ENCODE results near the gene CSF1.

The CSF1 gene

GRCh38 chr1:109883248-109883955 is 27.2 kb upstream of the CSF1 start:
- H3K79me2 ChIP-seq: no peaks in the 10 kb centered on the region
- H3K4me2 ChIP-seq (ENCODE audit: low read length): no peak overlapping the region
- no peaks in the 10 kb centered on the region for H3K36me3 ChIP-seq (ENCODE audit: control insufficient read depth, insufficient read depth, low read length)
- no peak overlapping the region for H2AFZ ChIP-seq
- no peak overlapping the region for H3K27ac ChIP-seq
- no peaks in the 10 kb centered on the region for H3K4me1 ChIP-seq
- H3K9ac ChIP-seq: no peak overlapping the region
- H3K27me3 ChIP-seq (ENCODE audit: control insufficient read depth, insufficient read depth, low read length): no peaks in the 10 kb centered on the region
- no peak for TF ChIP-seq CTCF (IDR thresholded peaks at IDR 0.05)
- no peaks in the 10 kb centered on the region for H3K9me3 ChIP-seq (ENCODE audit: control insufficient read depth, low read length)
- H3K4me3 ChIP-seq (ENCODE audit: low read depth, low read length): no peak overlapping the region

GRCh38 chr1:109884242-109884891 is 26.3 kb upstream of the CSF1 start:
- no peak for TF ChIP-seq CTCF (IDR thresholded peaks at IDR 0.05)
- H2AFZ ChIP-seq: no peak overlapping the region
- H3K27me3 ChIP-seq (ENCODE audit: control insufficient read depth, insufficient read depth, low read length): no peaks in the 10 kb centered on the region
- H3K9ac ChIP-seq: no peak overlapping the region
- H3K79me2 ChIP-seq: no peaks in the 10 kb centered on the region
- H3K4me3 ChIP-seq (ENCODE audit: low read depth, low read length): no peak overlapping the region
- no peaks in the 10 kb centered on the region for H3K4me1 ChIP-seq
- H3K36me3 ChIP-seq (ENCODE audit: control insufficient read depth, insufficient read depth, low read length): no peaks in the 10 kb centered on the region
- H3K9me3 ChIP-seq (ENCODE audit: control insufficient read depth, low read length): no peaks in the 10 kb centered on the region
- H3K4me2 ChIP-seq (ENCODE audit: low read length): no peak overlapping the region
- no peak overlapping the region for H3K27ac ChIP-seq

- H3K27ac ChIP-seq: no peak overlapping the region
- TF ChIP-seq CTCF (IDR thresholded peaks at IDR 0.05): no peak
These were observed 25.1 kb upstream of the CSF1 start for GRCh38 chr1:109885589-109885988.

GRCh38 chr1:109886827-109887226 is 23.8 kb upstream of the CSF1 start:
- no peaks in the 10 kb centered on the region for H3K79me2 ChIP-seq
- no peak overlapping the region for H3K4me2 ChIP-seq (ENCODE audit: low read length)
- H3K9ac ChIP-seq: no peak overlapping the region
- H3K4me3 ChIP-seq (ENCODE audit: low read depth, low read length): no peak overlapping the region
- no peak overlapping the region for H3K27ac ChIP-seq
- TF ChIP-seq CTCF (IDR thresholded peaks at IDR 0.05): no peak
- H3K4me1 ChIP-seq: no peaks in the 10 kb centered on the region
- H3K9me3 ChIP-seq (ENCODE audit: control insufficient read depth, low read length): no peaks in the 10 kb centered on the region
- H3K27me3 ChIP-seq (ENCODE audit: control insufficient read depth, insufficient read depth, low read length): no peaks in the 10 kb centered on the region
- no peaks in the 10 kb centered on the region for H3K36me3 ChIP-seq (ENCODE audit: control insufficient read depth, insufficient read depth, low read length)
- H2AFZ ChIP-seq: no peak overlapping the region

More at GRCh38 chr1:109885589-109885988, 25.1 kb upstream of the CSF1 start:
- H3K9ac ChIP-seq: no peak overlapping the region
- no peaks in the 10 kb centered on the region for H3K79me2 ChIP-seq
- no peaks in the 10 kb centered on the region for H3K9me3 ChIP-seq (ENCODE audit: control insufficient read depth, low read length)
- H2AFZ ChIP-seq: no peak overlapping the region
- H3K27me3 ChIP-seq (ENCODE audit: control insufficient read depth, insufficient read depth, low read length): no peaks in the 10 kb centered on the region
- H3K4me1 ChIP-seq: no peaks in the 10 kb centered on the region
- no peak overlapping the region for H3K4me3 ChIP-seq (ENCODE audit: low read depth, low read length)
- H3K36me3 ChIP-seq (ENCODE audit: control insufficient read depth, insufficient read depth, low read length): no peaks in the 10 kb centered on the region
- H3K4me2 ChIP-seq (ENCODE audit: low read length): no peak overlapping the region

Measured in parathyroid adenoma (tissue), 2 donors.